Neural cell (in vitro differentiated cells): ENCODE results near the gene TTC21B.

ENCODE experiments used
- EP300 ChIP-seq: fragments of 450-650 bp; conservative IDR thresholded peaks from 2 replicates; pipeline ENCODE4 v1.6.1; 2014; ENCODE audit warnings: antibody characterized with exemption, mild to moderate bottlenecking, moderate library complexity; ENCODE audit not compliant: poor library complexity, severe bottlenecking
- TF ChIP-seq, protein P1 (sequence below): fragments of 450-650 bp; IDR thresholded peaks from 2 replicates; pipeline ENCODE4 v1.5.1; 2014; ENCODE audit warnings: antibody characterized with exemption, mild to moderate bottlenecking, moderate library complexity; ENCODE audit not compliant: poor library complexity, severe bottlenecking

DNA sequence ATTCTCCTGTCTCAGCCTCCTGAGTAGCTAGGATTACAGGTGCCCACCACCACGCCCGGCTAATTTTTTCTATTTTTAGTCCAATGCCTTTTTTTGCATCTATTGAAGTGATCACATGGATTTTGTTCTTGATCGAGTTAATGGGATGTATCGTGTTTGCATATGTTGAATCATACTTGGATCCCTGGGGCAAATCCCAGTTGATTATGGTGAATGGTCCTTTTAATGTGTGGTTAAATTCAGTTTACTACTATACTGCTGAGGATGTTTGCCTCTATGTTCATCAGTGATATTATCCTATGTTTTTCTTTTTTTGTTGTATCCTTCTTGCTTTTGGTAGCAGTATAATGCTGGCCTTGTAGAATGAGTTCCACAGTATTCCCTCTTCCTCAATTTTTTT lies 8.2 kb upstream of the TTC21B start:
- TF ChIP-seq, protein P1, sequence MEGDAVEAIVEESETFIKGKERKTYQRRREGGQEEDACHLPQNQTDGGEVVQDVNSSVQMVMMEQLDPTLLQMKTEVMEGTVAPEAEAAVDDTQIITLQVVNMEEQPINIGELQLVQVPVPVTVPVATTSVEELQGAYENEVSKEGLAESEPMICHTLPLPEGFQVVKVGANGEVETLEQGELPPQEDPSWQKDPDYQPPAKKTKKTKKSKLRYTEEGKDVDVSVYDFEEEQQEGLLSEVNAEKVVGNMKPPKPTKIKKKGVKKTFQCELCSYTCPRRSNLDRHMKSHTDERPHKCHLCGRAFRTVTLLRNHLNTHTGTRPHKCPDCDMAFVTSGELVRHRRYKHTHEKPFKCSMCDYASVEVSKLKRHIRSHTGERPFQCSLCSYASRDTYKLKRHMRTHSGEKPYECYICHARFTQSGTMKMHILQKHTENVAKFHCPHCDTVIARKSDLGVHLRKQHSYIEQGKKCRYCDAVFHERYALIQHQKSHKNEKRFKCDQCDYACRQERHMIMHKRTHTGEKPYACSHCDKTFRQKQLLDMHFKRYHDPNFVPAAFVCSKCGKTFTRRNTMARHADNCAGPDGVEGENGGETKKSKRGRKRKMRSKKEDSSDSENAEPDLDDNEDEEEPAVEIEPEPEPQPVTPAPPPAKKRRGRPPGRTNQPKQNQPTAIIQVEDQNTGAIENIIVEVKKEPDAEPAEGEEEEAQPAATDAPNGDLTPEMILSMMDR = no peak
- TF ChIP-seq EP300 = no peak
